ENCODE results near the gene CALML4.
"Not testable (repeated sequence)": the region's sequence is repeated elsewhere in the genome, so short reads cannot be mapped to it uniquely, and the experiment has no call there.

CALML4 gene

DNA sequence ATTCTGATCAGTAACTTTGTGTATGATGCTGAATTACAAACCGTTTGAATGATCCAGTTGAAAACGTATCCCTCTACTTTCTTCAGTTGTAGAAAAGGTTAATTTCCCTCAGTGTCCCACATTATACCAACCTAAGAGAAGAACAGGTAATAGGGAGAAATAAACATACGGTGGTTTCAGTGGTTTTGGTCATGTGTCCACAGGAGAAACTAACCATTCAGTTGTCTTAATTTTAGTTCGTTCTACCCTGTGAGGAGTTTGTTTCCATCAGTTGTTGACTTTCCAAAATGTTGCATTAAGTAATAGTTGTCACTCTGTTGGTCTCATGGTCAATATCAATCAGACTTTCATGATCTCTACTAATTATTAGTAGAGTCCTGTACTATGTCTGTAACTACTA is 15.1 kb downstream of the CALML4 start:
- no peak for DNase-seq (ENCODE audit: low read depth)

DNA sequence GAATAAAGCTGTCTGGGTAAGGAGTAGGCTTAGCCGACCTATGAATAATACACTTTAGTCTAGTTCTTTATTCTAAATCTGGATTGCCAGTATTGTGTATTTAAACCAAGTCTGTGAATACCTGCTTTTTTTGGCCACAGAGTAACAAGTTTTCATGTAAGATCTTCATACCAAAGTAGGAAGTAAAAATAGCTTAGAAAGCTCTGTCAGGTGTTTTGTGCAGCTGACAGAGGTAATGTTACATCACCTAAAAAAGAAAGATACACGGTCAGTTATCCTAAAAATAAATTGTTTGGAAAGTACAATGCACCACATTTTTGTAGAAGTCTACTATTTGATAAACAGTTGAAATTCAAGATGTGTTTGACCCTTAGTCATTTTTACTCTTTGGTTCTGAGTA is 16.5 kb downstream of the CALML4 start:
- DNase-seq (ENCODE audit: low read depth): no peak

DNA sequence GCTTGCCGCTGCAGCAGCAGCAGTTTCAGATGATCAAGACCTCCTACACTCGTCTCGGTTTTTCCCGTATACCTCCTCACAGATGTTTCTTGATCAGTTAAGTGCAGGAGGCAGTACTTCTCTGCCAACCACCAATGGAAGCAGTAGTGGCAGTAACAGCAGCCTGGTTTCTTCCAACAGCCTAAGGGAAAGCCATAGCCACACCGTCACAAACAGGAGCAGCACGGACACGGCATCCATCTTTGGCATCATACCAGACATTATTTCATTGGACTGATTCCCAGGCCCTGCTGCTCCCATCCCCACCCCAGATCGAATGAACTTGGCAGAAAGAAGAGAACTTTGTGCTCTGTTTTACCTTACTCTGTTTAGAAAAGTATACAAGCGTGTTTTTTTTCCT is 17.6 kb downstream of the CALML4 start:
- DNase-seq (ENCODE audit: low read depth): no peak

DNA sequence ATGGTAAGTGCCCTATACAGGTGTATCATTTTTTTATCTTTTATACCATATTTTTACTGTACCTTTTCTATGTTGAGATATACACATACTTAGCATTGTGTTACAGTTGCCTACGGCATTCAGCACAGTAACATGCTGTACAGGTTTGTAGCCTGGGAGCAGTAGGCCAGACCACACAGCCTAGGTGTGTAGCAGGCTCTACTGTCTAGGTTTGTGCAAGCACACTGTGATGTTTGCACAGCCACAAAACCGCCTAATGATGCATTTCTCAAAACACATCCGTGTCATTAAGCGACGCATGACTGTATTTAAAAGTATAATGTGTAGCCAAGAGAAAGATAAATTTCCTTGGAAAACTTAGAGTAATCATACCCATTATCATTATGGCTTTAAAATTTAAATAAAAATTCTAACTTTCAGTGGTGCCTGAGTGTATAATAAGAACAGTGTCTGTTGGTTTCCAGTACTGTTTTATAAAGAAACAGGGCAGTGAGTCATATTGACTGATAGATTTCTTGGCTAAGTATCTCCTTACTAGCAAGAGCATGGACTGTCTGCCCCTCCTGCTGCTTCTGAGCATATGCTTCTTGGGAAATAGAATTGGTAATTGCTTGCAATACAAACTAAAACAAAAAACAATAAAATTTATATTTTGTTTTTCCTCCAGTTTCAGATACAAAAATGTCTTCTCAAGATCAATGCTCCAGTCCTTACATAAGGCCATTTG is 18.3 kb downstream of the CALML4 start:
- no peak for DNase-seq (ENCODE audit: low read depth)

DNA sequence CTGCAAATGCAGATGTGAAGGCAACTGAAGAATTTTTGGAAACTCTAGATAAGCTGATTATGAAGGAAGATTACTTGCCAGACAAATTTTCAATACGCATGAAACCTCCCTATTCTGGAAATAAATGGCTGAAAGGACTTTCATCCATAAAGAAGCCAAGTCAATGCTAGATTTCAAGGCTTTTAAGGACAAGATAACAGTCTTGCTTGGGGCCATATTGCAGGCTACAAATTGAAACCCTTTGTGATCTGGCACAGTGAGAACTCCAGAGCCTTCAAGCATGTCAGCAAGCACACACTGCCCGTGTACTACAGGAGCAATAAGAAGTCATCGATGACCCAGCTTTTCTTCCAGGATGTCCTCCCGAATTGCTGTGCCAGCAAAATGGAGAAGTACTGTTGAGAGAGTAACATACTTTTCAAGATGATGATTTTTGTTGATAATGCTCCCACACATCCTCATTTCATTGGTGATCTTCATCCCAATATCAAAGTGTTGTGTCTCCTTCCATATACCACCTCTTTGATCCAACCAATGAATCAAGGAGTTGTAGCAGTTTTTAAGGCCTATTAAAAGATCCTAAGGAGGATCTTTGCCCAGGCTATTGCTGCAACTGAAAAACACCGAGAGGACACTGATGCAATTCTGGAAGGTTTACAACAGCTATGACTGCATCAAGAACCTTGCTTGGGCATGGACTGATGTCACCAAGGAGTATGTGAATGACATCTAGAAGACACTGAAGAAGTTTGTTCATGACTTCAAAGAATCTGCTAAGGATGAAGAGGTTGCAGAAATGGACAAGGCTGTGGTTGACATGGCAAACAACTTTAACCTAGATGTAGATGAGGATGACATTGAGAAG is 20.3 kb downstream of the CALML4 start:
- DNase-seq (ENCODE audit: low read depth): no peak

DNA sequence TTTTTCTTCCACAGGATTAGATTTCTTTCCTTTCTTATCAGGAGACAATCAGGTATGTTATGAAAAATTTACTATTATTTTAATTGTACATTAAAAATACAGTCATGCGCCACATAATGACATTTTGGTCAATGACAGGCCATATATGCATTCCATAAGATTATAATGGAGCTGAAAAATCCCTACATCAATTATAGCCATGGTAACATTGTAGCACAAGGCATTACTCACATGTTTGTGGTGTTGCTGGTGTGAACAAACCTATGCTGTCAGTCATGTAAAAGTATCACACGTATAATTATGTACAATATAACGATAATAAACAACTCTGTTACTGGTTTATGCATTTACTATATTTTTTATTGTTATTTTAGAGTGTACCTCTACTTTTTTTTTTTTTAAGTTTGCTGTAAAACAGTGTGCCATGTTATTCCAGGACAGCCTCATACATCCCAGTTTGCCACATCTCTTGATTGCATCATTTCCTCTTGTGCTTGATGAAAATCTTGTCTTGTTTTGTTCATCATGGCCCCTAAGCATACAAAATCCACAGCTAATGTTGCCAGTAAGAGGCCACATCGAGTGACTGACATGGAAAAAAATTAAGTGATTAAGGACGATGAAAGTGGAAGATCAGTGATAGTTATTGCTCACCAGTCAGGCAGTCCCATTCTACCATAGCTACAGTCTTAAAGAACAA is 21.4 kb downstream of the CALML4 start:
- no peak for DNase-seq (ENCODE audit: low read depth)

DNA sequence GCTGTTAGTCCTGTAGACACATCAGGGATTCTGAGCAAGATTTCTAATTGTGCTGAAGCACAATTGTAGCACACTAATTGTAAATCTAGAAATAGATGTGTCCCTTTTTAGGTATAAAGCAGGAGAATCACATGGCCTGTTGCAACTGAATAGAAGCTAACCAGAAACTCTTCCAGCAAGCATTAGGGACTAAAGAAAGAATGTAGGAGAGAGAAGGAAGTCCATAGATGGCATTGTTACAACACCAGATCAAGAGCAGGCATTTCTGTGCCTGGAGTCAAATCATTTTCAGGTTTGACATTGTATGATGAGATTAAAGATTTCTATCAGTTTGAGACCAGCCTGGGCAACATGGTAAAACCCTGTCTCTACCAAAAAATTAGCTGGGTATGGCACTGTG is 27.4 kb downstream of the CALML4 start:
- DNase-seq (ENCODE audit: low read depth): no peak

DNA sequence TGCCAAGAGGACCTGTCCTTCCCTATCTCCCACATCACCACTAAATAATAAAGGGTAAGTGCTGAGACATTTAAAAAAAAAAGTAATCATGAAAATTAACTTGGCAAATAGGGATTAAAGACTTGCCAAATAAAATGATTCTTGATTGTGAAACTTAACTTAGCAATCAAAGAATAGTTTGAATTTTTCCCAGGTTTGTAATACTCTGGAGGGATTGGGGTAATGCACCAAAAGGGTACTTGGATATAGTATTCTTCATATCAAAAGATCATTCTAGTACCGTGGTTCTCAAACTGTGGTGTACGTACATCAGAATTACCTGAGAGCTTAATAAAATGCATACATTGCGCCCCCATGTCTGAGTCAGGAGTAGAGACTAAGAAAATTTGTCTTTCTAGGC is 28.5 kb downstream of the CALML4 start:
- DNase-seq (ENCODE audit: low read depth): no peak

DNA sequence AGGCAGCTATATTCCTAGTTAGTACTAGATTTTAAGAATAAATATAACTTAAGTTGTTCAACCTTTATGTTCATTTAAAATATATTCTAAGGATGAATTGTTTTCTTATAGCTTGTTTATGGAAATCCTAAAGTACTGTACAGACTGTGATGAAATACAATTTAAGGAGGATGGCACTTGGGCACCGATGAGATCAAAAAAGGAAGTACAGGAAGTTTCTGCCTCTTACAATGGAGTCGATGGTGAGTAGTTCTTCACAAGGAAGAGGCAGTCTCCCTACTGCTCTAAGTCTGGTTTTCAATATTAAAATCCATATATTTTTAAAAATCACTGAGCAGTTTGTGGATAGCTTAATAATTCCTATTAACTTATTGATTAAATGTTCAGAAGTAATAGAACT is 29.6 kb downstream of the CALML4 start:
- DNase-seq (ENCODE audit: low read depth): no peak

DNA sequence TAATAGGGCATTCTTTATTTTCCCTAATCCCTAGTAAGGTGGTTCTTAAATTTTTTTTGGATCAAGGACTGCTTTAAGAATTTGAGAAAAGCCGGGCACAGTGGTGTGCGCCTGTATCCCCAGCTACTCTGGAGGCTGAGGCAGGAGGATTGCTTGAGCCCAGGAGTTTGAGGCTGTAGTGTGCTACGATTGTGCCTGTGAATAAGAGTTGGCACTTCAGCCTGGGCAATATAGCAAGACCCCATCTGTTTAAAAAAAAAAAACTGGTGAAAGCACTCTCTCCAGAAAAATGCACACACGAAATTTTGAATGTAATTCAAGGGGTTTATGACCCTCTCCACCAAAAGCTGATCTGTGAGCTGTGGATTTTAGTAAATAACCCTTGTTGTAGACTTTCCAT is 32.0 kb downstream of the CALML4 start:
- no peak for DNase-seq (ENCODE audit: low read depth)

DNA sequence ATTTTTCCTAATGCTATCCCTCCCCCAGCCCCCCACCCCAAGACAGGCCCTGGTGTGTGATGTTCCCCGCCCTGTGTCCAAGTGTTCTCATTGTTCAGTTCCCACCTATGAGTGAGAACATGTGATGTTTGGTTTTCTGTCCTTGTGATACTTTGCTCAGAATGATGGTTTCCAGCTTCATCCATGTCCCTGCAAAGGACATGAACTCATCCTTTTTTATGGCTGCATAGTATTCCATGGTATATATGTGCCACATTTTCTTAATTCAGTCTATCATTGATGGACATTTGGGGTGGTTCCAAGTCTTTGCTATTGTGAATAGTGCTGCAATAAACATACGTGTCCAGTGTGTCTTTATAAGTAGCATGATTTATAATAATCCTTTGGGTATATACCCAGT is 33.1 kb downstream of the CALML4 start:
- not testable (repeated sequence) for DNase-seq (ENCODE audit: low read depth)

DNA sequence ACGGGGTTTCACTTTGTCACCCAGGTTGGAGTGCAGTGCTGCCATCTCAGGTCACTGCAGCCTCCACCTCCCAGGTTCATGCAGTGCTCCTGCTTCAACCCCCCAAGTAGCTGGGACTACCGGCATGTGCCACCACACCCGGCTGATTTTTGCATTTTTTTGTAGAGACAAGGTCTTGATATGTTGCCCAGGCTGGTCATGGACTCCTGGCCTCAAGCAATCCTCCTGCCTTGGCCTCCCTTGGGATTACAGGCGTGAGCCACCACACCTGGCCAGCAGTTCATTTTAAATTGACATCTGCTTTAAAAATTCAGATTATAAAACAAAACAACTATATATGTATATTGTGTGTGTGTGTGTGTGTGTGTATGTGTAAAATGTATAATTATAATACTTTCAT is 38.3 kb downstream of the CALML4 start:
- DNase-seq (ENCODE audit: low read depth): no peak

DNA sequence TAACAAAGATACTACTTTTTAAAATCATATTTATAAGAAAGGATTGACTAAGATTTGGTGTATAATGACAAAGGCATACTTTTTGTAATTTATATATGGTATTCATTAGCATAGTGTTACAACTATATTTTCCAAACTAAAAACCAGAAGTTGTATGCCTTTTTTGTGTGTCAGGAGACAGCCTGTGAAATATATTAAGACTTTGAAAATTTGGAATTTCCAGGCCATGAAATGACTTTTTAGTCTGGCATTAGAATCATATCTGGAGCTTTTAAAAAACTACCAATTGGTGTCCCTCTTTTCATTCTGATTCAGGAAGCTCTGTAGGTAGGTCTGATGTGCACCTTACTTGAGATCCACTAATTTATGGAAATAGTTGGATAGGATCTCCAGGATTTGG is 41.9 kb downstream of the CALML4 start:
- DNase-seq (ENCODE audit: low read depth): no peak

DNA sequence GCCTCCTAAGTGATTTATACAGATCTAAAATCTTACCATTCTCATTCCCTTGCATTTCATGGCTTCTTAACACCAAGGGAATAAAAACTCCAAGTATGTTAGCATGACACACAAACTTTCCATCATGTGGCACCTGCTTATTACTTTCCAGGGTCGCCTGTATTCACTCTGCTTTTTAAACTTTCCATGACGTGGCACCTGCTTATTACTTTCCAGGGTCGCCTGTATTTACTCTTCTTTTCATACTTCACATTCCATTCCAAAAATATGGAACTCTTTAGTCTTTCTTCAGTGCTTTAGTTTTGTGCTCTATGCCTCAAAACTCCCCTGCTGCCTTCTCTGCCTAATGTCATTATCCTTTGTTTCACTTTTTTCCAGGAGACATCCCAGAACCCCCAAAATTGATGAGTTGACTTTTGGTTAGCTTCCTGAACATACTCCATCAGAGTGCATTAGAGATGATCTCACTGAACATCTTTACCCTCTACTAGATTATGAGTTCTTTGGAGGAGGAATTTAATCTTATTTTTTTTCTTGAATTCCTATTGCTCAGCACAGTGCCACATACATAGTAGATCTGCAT is 47.0 kb downstream of the CALML4 start:
- DNase-seq (ENCODE audit: low read depth): no peak

DNA sequence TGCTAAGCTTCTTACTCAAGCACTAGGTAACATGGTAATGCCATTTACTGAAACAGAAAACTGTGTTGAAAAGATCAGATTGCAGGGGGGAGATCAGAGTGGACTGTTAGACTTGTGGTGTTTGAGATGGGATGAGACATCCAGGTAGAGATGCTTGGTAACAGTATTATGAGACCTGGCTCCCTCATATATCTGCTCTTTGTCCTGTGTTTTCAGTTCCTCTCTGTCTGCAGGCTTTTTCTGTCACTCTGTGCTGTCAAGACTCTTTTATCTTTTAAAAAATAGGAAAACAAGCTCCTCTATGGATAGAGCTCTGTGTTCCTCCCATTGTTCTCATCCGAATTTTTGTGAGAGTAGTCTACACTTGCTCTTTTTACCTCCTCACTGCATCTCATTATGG is 48.1 kb downstream of the CALML4 start:
- no peak for DNase-seq (ENCODE audit: low read depth)

DNA sequence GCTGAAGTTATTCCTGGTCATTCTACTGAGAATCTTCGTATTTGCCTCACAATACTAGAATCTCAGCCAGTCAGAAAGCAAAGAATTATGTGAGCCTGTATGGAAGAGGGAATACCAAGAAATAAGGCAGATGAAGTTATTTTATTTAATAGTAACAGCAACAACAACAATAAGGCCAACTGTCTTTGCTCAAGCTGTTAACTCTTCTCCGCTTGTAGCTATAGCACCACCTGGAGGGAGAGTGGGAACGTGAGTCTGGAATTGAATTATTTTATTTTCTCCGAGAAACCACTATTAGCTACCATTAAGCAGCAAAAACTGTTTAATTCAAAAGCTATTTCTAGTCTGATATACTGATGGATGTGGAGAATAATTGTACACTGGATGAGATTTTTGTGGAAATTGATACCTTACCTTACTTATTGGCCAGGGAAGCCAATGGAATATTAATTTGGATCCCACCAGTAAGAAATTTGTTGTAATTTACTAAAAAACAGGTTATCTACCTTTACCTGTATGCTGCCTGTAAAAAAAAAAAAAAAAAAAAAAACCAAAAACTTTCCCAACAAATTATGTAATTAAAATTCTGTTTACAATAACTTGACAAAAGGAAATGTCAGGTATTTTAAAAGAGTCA is 50.1 kb downstream of the CALML4 start:
- DNase-seq (ENCODE audit: low read depth): no peak

DNA sequence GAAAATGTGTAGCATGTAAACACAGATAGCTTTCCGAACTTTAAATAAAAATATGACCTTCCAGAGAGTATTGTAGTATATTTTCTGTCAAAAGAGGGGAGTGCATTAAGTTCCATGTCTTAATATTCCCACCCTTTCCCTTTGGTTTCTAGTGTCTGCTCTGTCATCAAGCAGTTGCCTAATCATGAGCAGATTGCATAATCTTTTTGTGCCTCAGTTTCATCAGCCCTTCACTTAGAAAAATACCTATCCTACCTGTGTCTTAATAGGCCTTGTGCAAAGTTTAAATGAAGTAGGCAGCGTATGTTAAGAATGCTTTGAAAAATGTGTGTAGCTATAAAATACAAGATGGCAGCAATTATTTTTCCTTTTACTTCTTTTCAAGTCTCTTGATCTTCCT is 52.8 kb downstream of the CALML4 start:
- no peak for DNase-seq (ENCODE audit: low read depth)

DNA sequence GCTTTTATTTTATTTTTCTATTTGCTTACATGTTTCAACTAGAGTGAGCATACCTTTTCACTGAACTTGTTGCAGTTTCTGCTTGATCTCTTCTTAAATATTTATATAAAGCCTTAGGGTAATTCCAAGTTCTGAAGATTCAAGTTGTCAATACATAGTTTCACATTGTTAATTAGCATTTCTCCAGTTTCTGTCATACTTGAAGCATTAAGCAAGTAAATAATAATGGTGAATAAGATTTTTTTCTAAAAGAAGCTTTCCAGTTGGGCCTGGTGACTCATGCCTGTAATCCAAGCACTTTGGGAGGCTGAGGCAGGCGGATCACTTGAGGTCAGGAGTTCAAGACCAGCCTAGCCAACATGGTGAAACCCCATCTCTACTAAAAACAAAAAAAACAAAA is 53.9 kb downstream of the CALML4 start:
- no peak for DNase-seq (ENCODE audit: low read depth)

DNA sequence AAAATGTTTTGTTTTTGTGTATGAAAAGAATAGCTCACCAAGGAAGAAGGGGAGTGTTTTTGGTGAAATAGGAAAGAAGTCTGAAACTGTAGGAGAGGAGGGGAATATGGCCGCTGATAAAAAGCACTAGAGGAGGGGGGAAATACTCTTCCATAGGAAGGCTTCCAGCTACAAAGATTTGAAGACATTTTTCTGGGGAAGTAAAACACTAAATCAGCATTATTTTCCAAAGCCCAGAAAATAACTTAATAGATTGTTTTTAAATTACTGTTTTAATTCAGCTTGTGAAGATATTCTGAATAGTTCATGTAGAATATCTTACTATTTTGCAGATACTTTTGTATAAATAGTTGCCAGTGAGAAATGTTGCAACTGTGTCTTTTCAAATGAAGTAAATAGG is 54.9 kb downstream of the CALML4 start:
- DNase-seq (ENCODE audit: low read depth): no peak

DNA sequence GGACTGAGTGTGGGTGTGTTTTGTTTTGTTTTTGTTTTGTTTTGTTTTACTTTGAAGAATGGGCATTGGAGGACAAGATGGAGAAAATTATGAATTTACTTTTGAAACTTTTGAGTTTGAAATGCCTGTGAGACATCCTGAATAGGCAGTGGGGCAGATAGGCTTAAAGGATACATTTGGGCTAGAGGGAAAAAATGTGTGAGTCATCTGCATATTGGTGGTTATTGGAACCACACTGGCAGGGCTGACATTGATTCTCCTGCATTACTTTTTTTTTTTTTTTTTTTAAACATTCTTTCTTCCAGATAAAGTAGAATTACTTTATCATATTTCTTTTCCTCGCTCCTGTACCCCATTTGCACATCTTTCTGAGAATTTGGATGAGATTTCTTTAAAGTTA is 56.1 kb downstream of the CALML4 start:
- no peak for DNase-seq (ENCODE audit: low read depth)

DNA sequence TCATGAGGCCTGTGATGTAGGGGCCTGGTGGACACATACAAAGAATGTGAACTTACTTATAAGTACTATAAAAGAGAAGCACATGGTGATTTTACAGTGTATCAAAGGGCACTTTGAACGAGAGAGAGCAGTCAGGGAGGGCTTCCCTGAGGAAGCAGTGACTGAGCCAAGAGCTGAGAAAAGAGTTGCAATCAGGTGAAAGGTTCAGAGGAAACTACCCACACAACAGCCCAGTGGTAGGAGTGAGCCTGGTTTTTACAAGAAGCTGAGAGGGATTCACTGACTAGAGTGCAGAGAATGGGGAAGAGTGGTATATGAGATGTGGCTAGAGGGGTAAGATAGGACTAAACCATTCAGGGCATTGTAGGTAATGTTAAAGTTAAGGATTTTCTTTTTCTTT is 57.1 kb downstream of the CALML4 start:
- no peak for DNase-seq (ENCODE audit: low read depth)

DNA sequence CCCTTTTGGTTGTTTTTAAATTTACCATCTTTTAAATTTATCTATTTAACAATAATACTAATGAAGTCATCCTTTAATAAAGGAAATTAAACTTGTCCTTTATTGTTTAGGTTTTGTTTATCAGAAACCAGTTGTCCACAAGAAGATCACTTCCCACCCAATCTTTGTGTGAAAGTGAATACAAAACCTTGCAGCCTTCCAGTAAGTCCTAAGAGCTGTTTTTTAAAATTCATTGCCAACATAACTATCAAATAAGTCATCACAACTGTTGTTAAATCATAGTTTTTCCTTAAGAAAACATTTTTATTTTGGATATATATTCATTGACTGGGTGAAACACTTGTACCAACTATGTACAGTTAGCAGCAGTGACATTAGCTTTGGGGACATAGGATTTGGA is 59.4 kb downstream of the CALML4 start:
- no peak for DNase-seq (ENCODE audit: low read depth)
